GM15510 (cell line): ENCODE results near the gene MORN1.

Experiments used
- POLR2A ChIP-seq: IDR thresholded peaks from 3 replicates; pipeline ENCODE4 v1.6.1; 2011; ENCODE audit warnings: borderline replicate concordance; ENCODE audit not compliant: insufficient read length; ENCODE audit errors: extremely low read depth

MORN1 gene

DNA sequence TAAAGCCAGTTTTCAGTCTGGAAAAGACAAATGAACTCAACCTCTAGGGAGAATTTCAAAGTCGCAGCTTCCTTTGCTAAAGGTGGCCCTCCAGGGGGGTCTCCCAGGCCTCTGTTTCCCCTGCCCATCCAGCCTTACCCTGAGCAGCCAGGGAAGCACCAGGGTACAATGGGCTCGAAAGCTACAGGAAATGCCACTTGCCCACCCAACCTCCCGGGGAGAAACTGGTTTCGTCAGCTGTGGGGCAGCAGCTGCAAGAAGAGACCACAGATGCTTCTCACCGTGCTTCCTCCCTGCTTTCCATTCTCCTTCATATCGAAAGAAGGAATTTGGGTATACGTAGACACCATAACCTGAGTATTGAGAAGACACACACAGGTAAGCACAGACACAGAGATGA is 1.7 kb downstream of the MORN1 start:
- TF ChIP-seq POLR2A: no peak

DNA sequence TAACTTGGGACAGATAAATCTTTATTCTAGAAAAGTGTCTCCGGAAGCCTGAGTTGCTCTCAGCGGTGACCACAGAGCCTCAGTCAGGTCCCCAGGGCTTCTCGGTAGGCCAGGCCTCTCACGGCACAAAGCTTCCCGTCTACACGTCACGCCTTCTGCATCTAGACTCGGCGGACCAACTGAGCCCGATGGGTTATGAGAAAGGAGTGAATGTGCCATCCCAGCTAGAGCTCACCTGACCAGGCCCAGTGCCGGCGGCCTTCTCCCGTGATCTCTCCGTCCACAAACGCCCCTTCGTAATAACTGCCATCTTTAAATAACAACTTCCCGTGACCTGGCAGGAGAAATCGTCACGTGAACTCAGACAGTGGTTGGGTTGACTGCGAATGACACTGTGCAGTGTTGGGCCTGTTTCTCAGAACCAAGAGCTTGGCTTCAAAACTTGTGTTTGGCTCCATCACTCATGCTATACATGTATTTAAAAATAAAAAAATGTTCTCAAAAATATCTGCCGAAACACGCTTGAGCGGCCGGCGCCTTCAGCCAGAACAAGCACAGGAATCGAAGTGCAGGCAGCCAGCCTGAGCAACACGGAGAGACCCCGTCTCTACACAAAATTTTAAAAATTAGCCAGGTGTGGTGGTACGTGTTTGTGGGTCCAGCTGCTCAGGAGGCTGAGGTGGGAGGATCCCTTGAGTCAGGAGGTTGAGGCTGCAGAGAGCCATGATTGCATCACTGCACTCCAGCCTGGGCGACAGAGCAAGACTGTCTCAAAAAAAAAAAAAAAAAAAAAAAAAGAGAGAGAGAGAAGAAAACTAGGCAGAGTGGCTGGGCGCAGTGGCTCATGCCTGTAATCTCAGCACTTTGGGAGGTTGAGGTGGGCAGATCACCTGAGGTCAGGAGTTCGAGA is 3.1 kb downstream of the MORN1 start:
- TF ChIP-seq POLR2A: peak; percentile 30

DNA sequence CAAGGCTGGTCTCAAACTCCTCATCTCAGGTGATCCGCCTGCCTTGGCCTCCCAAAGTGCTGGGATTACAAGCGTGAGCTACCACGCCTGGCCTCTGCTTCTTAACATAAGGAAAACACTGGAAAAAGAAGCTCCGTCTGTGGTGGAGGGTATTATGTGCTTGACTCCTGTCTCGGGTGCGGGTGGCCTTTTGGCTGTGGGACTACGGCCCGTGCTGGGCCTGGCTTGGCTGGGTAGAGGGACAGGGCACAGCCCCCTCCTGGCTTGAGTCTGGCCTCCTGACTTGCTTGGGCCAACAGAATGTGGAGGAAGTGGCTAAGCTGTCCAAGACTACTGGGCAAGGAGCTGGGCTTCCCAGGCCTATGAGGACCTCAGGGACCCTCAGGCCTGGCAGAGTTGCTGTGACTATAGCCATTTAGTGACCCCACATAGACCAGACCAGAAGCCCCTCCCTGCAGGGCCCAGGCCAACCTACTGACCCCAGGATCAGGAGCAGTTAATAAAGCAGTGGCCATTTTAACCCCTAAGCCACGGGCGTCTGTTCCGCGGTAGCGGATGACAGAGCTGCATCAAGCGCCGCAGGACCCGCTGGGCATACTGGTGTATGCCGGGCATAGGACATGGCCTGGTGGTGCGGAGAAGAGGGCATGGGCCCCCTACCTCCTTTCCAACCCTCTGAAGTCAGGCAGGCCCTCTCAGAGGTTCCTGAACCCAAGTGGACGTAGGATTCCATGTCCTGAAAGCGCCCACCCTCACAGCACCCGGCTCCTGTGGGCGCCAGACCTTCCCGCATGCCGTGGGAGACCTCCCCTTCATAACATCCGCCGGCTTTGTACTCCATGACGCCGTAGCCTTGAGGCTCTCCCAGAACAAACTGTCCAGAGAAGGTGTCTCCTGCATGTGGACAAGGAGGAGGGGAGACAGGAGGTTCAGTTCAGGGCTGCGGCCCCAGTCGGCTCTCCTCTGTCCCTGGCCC is 4.4 kb downstream of the MORN1 start:
- no peak for TF ChIP-seq POLR2A

DNA sequence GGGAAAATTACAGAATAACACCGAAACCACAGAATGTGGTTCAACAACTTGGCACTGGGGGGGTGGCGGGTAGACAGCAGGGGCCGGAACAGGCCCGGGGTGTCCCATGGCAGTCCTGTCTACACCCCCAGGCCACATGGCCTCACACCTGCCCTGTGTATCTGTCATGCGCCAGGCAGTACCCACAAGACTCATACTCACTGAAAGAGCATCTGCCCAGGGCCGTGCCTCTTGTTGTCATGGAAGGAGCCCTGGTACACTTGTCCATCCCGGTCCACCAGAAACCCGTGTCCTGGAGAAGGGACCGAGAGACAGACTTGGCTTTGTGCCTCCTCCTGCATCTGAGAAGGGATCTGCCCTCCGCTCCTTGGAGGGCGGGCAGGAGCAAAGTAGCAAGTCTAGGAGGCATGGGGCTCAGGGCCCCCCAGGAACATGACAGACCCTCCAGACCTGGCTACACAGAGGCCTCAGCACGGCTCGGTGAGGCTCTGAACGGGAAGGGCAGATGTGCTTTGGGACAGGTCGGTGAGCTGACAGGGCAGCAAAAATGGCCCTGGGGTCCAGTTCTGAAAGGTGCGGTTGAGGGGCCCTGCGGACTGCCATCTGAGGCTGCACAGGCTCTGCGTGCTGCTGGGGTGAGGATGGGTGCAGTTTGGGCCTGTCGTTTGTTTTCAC is 5.6 kb downstream of the MORN1 start:
- no peak for TF ChIP-seq POLR2A

DNA sequence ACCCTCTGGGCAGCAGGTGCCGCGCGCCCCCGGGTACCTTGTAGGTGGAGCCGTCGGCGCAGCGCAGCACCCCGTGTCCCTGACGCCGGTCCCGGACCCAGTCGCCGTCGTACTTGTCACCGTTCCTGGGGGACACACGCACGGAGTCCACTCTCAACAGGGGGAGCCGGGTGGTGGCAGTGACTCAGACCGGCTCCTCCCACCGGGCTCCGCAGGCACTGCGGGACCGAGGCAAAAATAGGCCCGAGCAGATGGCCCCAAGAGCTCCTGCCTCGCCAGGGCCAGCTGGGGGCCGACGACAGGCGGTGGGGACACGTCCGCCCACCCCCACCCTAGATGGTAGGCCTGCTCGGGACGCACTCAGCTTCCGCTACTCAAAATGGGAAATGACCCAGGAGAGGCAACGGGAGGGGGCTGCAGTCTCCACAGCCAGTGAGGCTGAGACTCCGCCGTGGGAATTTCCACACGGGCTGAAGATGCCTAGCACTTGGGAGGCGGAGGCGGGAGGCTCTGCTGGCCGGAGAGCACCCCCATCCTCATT is 6.3 kb downstream of the MORN1 start:
- no peak for TF ChIP-seq POLR2A

DNA sequence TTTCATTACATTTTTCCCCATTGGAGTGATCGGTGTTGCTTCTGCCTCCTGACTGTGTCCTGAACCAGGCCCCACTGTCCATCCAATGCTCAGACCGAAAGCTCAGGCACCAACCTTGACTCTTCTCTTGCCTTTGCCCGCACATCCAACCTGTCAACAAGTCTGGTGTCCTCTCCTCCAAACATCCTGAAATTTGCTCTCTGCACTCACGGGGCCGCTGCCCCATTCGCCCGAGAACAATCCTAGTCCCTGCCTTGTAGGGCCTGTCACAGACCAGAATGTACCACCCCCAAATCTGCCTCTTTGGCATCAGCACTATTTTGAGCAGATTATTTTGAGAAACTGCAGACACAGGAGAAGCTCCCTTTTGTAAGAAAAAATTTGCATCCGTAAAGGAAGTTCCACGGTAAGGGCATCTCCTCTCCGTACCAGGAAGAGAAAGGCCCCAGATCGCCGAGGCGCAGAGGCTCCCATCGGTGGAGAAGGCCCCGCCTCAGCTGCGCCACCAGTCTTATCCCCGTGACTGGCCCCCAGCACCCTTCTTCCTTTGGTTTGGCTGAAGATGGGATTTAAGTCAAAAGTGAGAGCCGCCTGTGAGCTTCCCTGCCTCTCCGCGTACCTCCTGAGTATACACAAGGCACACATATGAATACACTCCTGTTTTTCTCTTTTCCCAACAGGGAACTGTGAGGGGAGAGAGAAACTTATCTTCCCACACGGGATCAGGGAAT is 7.1 kb downstream of the MORN1 start:
- TF ChIP-seq POLR2A: no peak

DNA sequence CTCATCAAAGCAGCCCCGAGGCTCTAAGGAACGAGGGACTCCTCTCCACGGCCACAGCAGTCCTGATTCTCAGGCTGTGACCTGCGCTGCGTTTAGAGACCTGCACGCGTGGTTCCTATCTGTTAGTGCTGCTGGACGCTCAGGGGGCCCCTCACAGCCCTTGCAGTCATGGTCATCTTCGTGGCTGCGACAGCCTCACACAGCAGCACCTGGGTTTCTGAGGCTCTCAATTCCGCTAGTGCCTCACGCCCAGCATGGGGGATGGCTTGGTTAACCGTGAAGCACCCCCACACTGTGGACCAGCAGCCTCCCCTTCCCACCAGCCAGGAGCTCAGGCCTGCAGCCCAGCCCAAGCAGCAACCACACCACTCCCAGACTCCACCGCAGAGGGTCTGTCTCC is 7.8 kb downstream of the MORN1 start:
- no peak for TF ChIP-seq POLR2A

DNA sequence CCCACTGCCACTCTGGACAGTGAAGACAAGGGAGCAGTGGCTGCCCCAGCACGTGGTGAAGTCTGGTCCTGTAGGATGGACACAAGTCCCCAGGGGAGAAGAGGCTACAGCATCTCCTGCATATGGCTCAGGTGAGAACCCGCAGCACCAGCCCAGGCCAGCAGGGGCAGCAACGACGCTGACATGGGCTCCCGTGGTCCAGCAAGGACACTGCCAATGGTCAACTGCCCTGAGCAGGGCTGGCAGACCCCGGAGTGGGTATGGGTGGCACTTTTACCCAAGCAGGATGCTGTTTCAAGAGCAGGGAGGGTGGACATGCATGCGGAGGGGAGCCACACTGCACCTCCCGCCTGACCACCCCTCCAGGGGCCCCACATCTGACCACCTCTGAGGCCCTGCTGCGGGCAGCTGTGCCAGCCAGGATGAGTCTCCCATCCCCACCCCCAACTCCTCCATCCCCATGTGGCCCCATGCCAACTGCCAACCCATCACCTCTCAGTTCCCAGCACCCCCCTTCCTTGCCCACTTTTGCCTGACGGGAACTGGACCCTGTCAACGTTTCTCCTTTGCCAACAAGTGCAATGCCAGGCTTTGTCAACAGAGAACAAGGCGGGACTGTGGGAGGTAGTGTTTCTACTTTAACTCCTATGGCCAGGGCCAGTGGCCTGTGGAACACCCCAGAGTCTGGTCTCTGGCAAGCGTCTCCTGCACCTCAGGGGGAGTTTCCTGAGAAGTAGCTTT is 8.6 kb downstream of the MORN1 start:
- TF ChIP-seq POLR2A: no peak

DNA sequence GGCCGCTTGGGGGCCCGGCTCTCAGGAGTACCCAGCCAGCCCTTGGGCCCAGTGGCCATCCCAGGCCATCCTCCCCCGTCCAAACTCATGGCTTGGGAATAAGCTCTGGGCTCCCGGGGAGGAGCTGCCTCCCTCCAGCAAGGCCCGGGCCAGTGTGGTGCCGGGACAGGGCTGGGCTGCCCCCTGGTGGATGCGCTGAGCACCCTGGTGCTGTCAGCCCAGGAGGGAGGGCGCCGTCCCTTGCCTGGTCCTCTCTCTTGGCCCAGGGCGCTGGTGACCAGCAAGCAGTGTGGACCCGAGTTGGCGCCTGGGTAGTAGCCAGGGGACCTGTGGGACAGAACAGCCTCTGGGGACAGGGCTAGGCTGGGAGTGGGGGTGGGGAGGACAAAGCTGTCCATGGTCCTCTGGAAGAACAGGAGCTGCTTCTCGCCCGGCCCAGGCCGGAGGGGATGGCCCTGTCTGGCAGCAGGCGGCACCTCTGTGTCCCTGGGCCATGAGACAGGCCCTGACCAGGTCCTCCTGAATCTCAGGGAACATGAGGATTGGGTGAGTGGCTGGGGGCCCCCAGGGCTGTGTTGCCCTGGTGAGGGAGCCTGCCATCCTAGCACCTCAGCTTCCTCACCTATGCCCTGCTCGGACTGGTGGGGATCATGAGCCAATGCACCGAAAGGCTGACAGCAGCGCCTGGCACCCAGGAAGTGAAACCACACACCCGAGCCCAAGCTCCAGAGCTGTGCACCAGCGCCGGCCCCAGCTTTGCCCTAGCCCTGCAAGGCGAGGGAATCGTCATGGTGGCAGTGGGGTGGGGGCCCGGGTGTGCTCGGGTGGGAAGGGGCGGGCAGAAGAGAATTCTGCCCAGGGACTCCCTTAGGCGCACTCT is 9.4 kb downstream of the MORN1 start:
- TF ChIP-seq POLR2A: no peak

DNA sequence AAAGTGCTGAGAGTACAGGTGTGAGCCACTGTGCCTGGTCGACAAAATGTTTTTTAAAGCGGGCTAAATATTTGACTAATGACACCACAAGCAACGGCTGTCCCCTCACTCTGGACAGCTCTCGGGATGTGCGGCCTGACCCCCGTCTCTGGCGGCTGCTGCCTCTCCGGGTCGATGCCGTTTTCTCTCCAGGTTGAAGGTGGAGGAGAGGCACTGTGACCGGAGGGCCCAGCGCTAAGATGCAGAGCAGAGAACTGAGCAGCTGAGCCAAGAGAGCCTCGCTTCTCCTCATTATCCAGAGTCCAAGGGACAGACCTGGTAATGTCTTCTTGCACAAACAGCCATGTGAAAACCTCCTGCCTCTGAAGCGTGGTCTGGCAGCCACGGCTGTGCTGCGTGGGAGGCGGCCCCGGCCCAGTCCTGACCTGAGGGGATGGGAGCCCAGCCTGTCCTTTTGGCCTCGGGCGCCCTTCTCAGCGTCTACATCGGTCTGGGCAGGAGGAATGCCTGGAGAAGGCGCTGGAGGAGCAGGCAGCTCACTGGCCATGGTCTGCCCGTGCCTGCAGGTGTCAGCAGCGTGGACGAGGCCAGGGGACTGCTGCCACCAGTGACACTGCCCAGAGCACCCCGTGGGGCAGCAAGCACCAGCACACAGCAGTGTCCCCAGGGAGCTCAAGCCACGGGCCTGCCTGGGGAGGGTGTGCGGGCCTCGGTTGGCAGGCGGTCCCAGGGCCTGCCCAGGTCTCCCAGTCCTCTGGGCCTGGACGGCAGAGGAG is 10.3 kb downstream of the MORN1 start:
- TF ChIP-seq POLR2A: no peak

DNA sequence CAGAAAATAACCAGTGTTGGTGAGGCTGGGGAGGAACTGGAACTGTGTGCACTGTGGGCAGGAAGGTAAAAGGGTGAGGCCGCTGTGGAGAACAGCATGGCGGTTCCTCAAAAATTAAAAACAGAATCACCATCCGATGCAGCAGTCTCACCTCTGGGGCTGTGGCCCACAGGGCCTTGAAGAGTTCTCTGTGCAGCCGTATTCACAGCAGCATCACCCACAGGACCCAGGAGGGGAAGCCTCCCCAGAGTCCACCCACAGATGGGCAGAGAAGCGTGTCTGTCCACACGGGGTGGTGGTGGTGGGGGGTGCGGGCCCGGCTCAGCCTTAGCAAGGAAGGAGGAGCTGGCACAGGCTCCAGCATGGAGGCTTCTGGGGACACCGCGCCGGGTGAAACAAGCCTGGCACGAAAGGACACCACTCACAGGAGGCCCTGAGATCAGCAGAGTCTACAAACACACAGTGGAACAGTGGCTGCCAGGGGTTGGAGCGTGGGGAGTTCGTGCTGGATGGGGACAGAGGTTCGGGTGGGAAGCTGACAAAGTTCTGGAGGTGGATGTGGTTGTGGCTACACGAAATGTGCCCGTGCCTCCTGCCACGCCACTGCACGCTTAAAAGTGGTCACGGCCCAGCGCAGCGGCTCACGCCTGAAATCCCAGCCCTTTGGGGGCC is 11.5 kb downstream of the MORN1 start:
- no peak for TF ChIP-seq POLR2A
